ENCODE measurements around the gene IKZF5.
A peak's percentile ranks its signal among the peaks of the same experiment; 100 is the strongest.

Gene IKZF5, protein sequence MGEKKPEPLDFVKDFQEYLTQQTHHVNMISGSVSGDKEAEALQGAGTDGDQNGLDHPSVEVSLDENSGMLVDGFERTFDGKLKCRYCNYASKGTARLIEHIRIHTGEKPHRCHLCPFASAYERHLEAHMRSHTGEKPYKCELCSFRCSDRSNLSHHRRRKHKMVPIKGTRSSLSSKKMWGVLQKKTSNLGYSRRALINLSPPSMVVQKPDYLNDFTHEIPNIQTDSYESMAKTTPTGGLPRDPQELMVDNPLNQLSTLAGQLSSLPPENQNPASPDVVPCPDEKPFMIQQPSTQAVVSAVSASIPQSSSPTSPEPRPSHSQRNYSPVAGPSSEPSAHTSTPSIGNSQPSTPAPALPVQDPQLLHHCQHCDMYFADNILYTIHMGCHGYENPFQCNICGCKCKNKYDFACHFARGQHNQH

GRCh38 chr10:123008355-123009104, at the start of gene IKZF5, which contains the start of gene ACADSB:
TSS of gene IKZF5 (minus strand) at chr10:123008795. CDS start at chr10:122998625, 10,170 bp downstream.
TSS of gene ACADSB (plus strand) at chr10:123009006. CDS start at chr10:123009030, 24 bp downstream.
- DNase-seq (ENCODE audit: low read depth), result peak; percentile 99

DNA sequence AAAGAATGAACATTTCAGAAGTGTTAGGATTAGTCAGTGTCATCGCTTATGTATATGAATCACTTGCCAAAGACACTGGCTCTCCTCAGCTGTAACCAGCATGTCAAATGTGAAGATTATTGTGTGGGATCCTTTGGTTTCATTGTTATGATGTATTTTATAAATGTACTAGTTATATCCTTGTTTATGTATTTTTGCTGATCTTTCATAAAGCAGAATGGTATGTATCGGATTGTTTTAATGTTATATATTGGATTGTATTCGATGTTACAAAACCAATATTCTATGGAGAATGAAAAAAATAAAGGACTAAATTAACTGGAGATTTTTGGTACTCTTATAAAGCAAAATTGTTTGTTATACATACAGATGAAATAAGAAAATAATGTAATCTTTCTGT, 49.4 kb upstream of the IKZF5 start:
- DNase-seq (ENCODE audit: low read depth), result no peak

GRCh38 chr10:123045961-123046731, 37.6 kb upstream of the IKZF5 start:
- no peak for DNase-seq (ENCODE audit: low read depth)

DNA sequence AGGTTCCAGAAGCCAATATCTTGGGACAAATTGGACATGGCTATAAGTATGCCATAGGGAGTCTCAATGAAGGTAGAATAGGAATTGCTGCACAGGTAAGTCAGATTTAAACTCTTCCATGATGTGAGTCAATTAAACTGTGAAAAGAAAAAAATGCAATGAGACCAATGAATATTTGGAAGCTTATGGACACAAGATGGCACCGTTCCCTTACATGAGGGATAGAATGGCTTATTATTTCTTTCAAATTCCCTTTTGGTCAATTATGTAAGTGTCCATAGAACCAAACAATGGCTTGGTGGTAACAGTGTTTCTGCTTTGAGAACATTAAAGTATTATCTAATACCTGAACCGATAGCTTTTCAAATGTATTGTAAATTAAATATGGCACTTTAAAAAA, 35.8 kb upstream of the IKZF5 start:
- DNase-seq (ENCODE audit: low read depth), result peak; percentile 54

DNA sequence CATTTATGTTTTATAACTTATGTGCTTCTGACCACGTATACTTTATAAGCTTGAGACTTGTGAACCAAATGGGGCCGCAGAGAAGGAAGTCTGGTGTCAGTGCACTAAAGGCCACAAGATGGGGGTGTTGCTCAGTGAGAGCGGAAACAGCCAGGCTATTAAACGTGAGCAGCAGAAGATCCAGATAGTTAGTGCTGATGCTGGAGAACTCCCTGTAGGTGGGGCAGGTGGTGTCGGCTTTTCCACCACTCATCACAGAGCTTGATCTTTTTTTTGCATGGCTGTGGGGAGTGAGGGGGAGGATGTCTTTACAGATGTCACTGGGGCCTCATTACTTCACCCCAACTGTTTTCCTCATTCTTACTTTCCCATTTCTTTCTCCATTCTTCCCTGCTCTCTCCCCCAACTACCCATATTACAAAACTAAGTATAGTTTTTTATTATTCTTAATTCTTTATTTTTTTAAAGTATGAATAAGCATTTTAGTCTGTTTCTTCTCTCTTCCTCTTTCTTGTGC, 34.9 kb upstream of the IKZF5 start:
- peak; percentile 76 for DNase-seq (ENCODE audit: low read depth)

GRCh38 chr10:123042708-123043408, 34.3 kb upstream of the IKZF5 start:
- DNase-seq (ENCODE audit: low read depth), result no peak

DNA sequence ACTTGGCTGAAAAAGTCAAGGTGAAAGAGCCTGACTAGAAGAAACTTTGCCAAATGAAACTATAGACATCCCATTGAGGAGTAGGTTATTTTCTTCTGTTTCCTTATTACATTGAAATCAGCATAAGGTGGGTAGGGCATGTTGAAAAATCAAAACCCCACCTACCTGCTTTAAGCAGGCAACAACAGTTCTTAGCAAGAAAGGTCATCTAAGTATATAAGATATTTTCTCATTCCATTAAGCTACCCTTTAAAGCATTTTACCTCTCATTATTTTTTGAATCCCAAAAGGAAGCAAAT, 31.0 kb upstream of the IKZF5 start:
- DNase-seq (ENCODE audit: low read depth), result no peak

DNA sequence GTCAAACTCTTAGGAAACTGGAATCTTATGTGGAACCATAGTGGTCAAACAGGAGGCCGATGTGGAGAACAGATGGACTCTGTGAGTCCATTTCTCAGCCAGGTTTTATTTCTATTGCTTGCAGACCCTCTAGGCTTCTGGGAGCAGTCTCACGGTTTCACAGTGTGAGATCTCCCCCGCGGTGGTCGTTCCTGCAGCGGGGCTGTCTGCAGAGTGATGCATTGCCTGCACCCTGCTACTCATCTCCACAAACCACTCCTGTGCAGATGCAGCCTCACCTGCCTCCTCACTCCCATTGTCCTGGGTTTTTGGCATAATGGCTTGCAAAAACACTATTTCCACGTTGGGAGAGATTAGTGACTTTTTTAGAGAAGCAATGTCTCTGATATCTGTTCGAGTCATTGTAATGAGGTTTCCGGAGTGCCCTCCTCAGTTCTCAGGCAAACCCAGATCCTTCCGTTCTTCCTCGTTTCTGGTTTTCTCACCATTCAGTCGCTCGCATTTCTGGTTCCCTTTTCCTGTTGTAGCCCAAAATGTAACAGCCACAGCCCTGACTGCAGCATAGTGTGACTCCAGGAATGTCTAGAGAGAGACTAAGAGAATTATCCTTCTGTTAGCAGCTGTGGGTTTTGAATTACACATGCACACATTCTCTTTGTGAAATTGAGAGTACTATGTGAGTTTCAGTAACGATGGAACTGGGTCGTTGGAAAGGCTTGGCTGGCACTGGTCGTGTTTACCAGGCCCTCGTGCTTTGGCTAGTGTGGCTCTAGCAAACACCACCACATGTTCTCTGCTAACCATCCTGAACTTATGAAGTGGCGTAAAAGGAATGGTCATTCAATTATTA, 30.4 kb upstream of the IKZF5 start:
- DNase-seq (ENCODE audit: low read depth), result no peak

- DNase-seq (ENCODE audit: low read depth), result no peak
Observed at GRCh38 chr10:123035467-123036086, 27.0 kb upstream of the IKZF5 start.

- no peak for DNase-seq (ENCODE audit: low read depth)
Observed at GRCh38 chr10:123034332-123034731, 25.7 kb upstream of the IKZF5 start.

- DNase-seq (ENCODE audit: low read depth), result no peak
Observed at GRCh38 chr10:123031124-123031523, 22.5 kb upstream of the IKZF5 start.

DNA sequence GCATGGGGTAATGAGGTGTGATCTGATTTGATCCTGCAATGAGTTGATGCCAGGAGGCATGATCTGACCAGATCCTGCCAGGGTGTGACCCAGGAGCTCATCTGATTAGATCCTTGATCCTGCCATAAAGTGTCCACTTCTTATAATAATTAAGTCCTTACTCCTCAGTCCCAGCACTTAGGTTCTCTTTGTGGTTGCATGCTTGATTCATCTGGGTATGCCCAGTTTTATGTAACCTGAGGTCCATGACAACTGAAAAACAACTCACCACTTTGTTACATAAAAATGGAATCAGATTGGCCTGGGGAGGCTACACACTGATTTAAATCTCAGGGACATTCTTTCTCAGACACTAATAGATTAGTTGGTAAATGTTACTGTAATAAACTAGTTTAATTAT, 19.3 kb upstream of the IKZF5 start:
- no peak for DNase-seq (ENCODE audit: low read depth)

DNA sequence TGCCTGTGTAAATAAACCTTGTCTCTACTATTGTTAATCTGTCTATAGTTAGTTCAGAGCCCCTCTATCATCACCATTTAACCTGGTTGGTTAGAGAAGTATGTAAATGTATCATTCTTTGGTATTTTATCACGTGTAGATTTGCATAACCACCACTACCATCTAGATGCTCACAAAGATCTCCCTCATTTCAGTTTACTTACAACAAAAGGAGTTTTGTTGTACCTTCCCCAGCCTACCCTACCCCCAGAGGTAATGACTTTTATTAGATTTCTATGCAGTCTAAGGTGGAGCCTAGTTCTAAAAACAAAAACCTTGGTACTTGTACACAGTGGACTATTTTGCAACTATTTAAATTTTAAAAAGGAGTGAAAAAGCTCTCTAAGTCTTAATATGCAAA, 17.7 kb upstream of the IKZF5 start:
- no peak for DNase-seq (ENCODE audit: low read depth)

- DNase-seq (ENCODE audit: low read depth), result no peak
Observed at GRCh38 chr10:123024540-123024939, 15.9 kb upstream of the IKZF5 start.

DNA sequence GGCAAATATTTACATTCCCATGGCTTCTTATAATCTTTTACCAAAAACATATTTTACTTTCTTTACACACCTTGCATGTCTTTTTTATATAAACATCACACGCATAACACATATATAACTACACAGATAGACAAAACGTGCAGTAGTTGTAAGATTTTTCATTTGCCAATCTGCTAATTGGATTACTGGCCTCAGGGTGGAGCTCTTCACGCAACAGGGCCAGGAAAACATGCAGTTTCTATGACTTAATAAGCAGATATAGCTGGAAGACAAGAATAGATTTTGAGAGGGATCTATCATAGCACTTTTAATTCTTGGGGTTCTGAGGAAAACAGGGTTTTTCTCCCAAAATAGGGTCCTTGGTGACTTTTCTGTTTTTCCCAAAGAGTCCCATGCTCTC, 12.9 kb upstream of the IKZF5 start:
- peak; percentile 27 for DNase-seq (ENCODE audit: low read depth)

DNA sequence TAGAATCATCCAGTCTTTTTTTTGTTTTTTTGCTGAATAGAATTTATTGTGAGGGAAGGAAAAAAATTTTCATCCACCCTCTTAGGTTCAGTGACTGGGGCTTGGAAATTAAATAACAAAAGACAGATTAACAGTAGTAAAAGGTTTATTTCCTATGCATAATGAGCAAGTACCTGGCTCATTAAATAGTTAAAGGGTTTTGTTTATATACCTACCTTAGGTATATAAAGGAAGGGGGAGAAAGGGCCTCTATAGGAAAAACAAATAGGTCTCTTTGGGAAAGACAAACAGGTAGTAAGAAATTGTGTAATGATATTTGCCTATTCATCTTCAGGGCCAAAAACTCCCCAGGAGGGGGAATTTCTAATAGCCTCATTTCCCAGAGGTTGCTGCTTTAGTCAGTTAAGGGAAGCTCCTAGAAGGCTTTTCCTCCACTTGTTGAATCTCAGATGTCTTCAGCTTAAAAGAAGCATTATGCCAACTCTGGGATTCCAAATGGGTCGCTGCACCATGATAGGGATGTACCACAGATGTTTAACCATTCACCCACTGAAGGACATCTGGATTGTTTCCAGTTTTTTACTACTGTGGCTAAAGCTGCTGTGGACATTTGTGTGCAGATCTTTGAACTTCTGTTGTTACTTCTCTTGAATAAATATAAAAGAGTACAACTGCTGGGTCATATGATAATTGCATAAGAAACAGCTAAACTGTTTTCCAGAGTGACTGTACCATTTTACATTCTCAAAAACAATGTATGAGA, 11.5 kb upstream of the IKZF5 start:
- DNase-seq (ENCODE audit: low read depth), result no peak

DNA sequence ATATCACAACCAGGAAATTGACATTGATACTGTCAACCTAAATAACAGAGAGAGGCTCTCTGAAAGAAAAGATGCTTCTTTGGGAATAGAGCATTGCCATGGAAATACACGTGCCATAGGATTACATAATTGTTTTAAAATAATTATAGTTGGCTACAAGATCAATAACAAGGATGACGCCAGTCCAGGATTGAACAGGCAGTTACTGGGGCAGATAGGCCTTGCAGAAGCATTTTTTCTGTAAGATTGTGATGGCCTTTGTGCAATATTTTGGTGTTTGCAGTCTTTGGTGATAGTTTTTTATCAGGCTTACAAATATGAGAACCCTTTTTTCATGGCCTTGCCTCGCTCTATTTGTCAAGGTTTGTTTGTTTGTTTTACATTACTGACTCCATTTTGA, 10.7 kb upstream of the IKZF5 start:
- no peak for DNase-seq (ENCODE audit: low read depth)

GRCh38 chr10:123018531-123018930, 9.9 kb upstream of the IKZF5 start:
- no peak for DNase-seq (ENCODE audit: low read depth)

DNA sequence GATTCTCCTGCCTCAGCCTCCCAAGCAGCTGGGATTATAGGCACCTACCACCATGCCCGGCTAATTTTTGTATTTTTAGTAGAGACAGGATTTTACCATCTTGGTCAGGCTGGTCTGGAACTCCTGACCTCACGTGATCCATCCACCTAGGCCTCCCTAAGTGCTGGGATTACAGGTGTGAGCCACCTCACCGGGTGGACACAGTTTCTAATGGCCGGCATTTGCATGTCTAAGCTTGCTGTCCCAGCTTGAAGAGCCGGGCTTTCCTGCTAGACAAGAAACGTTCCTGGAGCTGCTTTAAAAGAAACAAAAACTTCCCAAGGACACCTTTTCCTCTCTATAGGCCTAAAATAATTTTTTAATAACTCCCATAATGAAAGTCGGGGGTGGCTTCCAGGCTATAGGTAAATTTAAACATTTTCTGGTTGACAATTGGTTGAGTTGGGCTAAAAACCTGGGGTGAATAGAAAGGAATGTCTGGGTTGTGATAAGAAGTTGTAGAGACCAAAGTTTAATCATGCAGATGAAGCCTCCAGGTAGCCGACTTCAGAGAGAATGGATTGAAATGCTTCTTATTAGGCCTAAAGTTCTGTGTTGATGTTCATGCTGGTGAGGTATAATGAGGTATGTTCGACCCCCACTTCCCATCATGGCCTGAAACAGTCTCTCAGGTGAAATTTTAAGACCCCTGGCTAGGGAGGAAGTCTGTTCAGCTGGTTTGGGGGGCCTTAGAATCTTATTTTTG, 9.0 kb upstream of the IKZF5 start:
- DNase-seq (ENCODE audit: low read depth), result no peak

Measured in ELR (cell line).